HL-60/S4 treated with retinoic acid at 250 ng/mL for 4 days and 3 days (cell line): ENCODE data around the gene RHOBTB1.

Experiments
- in situ Hi-C: fragments of 300-500 bp; cut with MboI; formaldehyde crosslinking; loops from 2 replicates; pipeline ENCODE4 v1.7.0; 2022; ENCODE audit warnings: low sequenced_read_pairs

The RHOBTB1 gene

DNA sequence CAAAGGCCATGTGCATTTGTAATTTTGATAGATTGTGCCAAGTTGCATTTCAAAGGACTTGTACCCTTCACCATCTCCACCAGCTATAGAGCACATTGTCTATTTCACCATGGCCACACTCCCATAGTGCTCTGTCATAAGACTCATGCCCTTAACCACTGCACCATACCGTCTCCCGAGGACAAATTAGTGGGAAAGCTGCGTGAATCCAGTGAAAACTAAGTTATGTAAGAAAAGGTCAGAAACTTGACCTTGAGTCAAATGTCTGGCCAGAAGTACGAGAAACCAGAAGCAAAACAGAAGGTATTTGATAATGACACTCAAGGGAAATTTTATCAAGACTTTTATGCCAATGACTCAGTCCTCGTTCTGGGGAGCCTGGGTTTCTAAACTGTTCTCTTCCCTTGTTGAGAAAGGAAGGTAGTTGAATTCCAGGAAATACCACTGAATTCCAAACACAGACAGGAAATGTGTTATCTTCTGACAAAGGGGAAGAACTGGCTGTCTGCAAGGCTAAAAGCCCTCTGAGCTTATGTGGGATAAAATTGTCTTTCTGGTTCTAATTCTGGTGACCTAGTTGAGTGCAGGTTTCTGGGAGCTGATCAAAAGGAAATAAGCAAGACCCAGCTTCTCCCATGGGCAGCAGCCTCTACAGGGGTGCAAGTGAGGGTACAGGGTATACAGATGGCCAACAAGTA lies 116.0 kb downstream of the RHOBTB1 start:
- in situ Hi-C loops, result no loop called here

DNA sequence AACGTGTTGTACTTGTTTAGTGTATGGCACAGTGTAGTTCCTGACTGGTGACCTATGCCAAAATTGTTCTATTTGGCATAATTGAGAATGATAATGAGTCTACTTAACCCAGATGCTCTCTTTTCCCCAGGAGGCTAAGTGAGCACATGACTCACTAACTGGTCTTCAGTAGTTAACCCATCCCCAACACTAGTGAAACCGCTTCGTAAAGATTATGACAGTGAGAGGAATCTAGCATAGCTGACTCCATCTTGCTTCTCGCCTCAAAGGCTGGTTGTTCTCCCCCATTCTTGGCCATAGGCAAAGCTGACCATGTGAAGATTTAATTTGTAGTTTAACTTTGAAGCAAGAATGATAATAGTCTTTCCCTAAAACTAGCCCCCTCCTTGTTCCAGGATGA lies 118.5 kb downstream of the RHOBTB1 start:
- in situ Hi-C loops, result no loop called here

DNA sequence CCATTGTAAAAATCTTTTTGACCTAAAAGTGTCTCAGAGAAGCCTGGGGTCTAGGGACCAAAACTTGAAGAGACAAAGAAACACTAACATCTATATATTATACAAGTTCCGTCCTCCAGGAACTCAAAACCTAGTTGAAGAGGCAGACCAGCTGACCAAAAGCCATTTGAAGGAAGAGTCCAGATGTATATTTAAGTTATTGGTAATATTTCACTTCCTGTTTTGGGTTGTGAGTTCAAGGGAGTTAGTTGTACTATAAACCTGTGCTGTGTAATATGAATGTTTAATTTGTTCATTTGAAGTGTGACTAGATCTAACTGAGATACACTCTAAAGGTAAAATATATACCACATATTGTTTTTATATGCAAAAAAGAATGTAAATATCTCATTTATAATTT lies 120.7 kb downstream of the RHOBTB1 start:
- in situ Hi-C loops, result no loop called here

DNA sequence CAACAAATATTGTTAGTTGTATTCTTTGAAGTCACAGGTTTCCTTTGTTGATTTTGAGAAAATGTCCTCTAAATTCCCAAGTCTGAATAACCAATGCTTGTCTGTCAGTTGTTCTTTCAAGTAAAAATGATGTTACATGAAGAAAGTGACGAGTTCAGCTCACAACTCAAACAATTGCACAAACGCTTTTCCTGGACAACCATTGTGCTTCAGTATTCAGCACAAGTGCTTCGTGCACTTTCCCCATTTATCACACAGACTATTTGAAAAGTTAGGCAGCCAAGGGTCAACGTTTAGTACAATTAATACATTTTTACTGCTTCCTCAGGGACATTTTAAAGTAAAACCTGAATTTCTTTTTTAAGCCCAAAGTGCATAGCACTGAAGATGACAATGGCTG lies 121.2 kb downstream of the RHOBTB1 start:
- in situ Hi-C loops, result no loop called here

DNA sequence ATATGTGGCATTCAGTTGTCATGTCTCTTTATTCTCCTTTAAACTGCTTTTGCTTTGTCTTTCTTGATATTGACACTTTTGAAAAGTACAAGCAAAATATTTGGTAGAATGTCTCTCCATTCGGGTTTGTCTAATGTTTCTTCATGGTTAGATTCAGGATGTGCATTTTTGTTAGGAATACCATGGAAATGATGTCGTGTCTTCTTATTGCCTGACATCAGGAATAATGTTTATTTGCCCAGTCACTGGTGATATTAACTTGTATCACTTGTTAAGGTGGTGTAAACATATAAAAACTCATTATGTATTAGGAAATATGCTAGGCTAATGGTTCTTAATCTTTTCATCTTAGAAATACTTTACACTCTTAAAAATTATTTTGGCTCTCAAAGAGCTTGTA lies 122.3 kb downstream of the RHOBTB1 start:
- in situ Hi-C loops, result no loop called here

DNA sequence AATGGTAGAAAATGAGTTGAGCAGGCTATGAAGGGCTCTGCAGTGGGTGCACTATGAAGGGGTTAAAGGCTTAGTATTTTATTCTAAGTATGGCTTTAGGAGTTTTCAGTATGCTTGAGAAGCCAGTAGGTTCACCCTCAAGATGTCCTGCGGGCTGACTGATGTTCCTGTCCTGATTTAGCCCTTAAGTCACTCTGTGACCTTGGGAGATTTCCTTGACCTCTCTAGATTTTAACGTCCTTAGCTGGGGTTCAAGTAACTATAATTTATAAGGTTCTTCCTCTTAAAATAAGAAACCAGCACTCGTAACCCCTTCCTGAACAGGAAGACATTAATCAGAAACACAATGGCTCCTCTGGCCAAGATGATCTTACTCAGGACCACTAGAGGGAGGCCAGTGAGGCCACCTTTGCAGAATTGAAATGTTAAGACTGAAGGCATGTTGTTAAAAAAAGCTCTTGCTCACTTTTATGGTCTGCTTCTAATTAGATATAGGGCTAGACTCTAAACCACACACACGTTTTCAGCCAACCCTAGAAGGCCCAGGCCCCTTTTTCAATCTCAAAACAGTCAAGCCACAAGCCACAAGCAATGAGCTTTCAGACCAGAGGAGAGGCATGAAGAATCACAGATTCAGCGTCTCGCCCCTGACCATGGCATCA lies 123.8 kb downstream of the RHOBTB1 start:
- in situ Hi-C loops, result no loop called here
